HCT116 (cell line): ENCODE data around the gene SLC4A5. TPM values are rescaled to one million over a fixed set of nuclear protein-coding genes. Genes with fewer than 3 reads are reported as not detected.

Experiments used
- ATAC-seq: fragments of 200-7000 bp; cut with Tn5 transposase; 2 replicates; pipeline ENCODE4 v1.9.1; 2020; ENCODE audit warnings: mild to moderate bottlenecking, moderate library complexity
- BruUV-seq: library from RNA; stranded (reverse); fragments of 400-500 nt; replicated peaks from 2 replicates; lab custom pipeline; 2021; lab: Mats Ljungman, UMichigan
- CTCF ChIA-PET: fragments of 300-600 bp; sonication (Branson Sonifier 250); formaldehyde crosslinking; loops from one replicate; lab custom pipeline; 2021; ENCODE audit warnings: antibody characterized with exemption; lab: Charles Lee
- POLR2A ChIA-PET: fragments of 300-600, 350-600 bp; sonication (Branson Sonifier 250); formaldehyde crosslinking; loops from one replicate; lab custom pipeline; 2021; ENCODE audit warnings: antibody characterized with exemption; lab: Charles Lee
- RAD21 ChIA-PET, 2 experiments: fragments of 300-600 bp; sonication (Branson Sonifier 250); formaldehyde crosslinking; loops; one replicate each; lab custom pipeline; 2023; ENCODE audit warnings: low total read pairs in 2 of 2; ENCODE audit not compliant: uncharacterized antibody in 2 of 2, unreplicated experiment in 2 of 2, low non-redundant PET in 1 of 2; lab: Charles Lee
- DNase-seq: peaks from one replicate; pipeline ENCODE4 v3.0.0-alpha.2; 2010; ENCODE audit warnings: low read depth, low spot score
- H2AFZ ChIP-seq: fragments of 200-600 bp; shearing (Covaris generic), sonication (generic); 2 replicates; pipeline ENCODE4 v1.6.1; 2017; ENCODE audit warnings: low read depth, mixed run types, mixed read lengths, antibody characterized with exemption, low read length; ENCODE audit not compliant: poor library complexity, severe bottlenecking
- H3K27ac ChIP-seq: 2 replicates; pipeline ENCODE4 v1.5.1; 2012; ENCODE audit warnings: low read depth, low read length
- H3K27me3 ChIP-seq: fragments of 200-600 bp; sonication (generic); 2 replicates; pipeline ENCODE4 v1.6.1; 2016; ENCODE audit warnings: mixed run types, low read length, mixed read lengths; ENCODE audit not compliant: insufficient read depth
- H3K36me3 ChIP-seq, 2 experiments: fragments of 200-500 bp in 1 of 2; fragments of 200-600 bp in 1 of 2; sonication (Bioruptor generic) in 1 of 2; sonication (generic) in 1 of 2; 2 replicates each; pipeline versions ENCODE4 v1.5.1 to v1.6.1; 2014 to 2016; ENCODE audit warnings: low read length in 2 of 2, inconsistent platforms in 1 of 2, mixed read lengths in 1 of 2, mixed run types in 1 of 2; ENCODE audit not compliant: insufficient read depth in 2 of 2, control insufficient read depth in 1 of 2
- H3K4me1 ChIP-seq, 2 experiments: fragments of 200-600 bp in 1 of 2; sonication (generic) in 1 of 2; 2 replicates each; pipeline versions ENCODE4 v1.5.1 to v1.6.1; 2012 to 2017; ENCODE audit warnings: low read length in 2 of 2, inconsistent platforms in 1 of 2, mild to moderate bottlenecking in 1 of 2, mixed read lengths in 1 of 2, mixed run types in 1 of 2, moderate library complexity in 1 of 2; ENCODE audit not compliant: insufficient read depth in 2 of 2, control insufficient read depth in 1 of 2
- H3K4me2 ChIP-seq: fragments of 200-600 bp; sonication (generic); 2 replicates; pipeline ENCODE4 v1.6.1; 2017; ENCODE audit warnings: mixed run types, low read length, mixed read lengths
- H3K4me3 ChIP-seq, 2 experiments: fragments of 200-600 bp in 1 of 2; sonication (generic) in 1 of 2; replicated peaks in 1 of 2; 2 replicates each; pipeline ENCODE4 v1.5.1; 2011 to 2016; ENCODE audit warnings: low read length in 2 of 2, control low read depth in 1 of 2, low read depth in 1 of 2, mild to moderate bottlenecking in 1 of 2, mixed read lengths in 1 of 2, mixed run types in 1 of 2
- H3K79me2 ChIP-seq: fragments of 200-600 bp; sonication (generic); 2 replicates; pipeline ENCODE4 v1.6.1; 2017; ENCODE audit warnings: mild to moderate bottlenecking, mixed run types, low read length, moderate library complexity, mixed read lengths; ENCODE audit not compliant: insufficient read depth
- H3K9ac ChIP-seq: fragments of 200-600 bp; sonication (generic); 2 replicates; pipeline ENCODE4 v1.6.1; 2016; ENCODE audit warnings: low read length, mixed read lengths
- H3K9me2 ChIP-seq: fragments of 200-600 bp; sonication (generic), shearing (Covaris generic); 2 replicates; pipeline ENCODE4 v1.6.1; 2017; ENCODE audit warnings: mixed run types, mild to moderate bottlenecking, moderate library complexity; ENCODE audit not compliant: insufficient read depth
- H3K9me3 ChIP-seq, 2 experiments: fragments of 200-500 bp in 1 of 2; fragments of 200-600 bp in 1 of 2; sonication (Bioruptor generic) in 1 of 2; sonication (generic) in 1 of 2; 2 replicates each; pipeline ENCODE4 v1.6.1; 2014 to 2017; ENCODE audit warnings: low read length in 2 of 2, mixed read lengths in 2 of 2, inconsistent platforms in 1 of 2, low read depth in 1 of 2, mild to moderate bottlenecking in 1 of 2, mixed run types in 1 of 2, moderate library complexity in 1 of 2; ENCODE audit not compliant: control insufficient read depth in 1 of 2, insufficient read depth in 1 of 2
- H4K20me1 ChIP-seq: fragments of 200-600 bp; sonication (generic), shearing (Covaris generic); 2 replicates; pipeline ENCODE4 v1.6.1; 2017; ENCODE audit warnings: mixed run types, mild to moderate bottlenecking, moderate library complexity; ENCODE audit not compliant: insufficient read depth
- ATF3 ChIP-seq: IDR thresholded peaks from 2 replicates; pipeline ENCODE4 v1.6.1; 2012
- CEBPB ChIP-seq: IDR thresholded peaks from 2 replicates; pipeline ENCODE4 v1.6.1; 2012; ENCODE audit warnings: low read depth
- CTCF ChIP-seq, 3 experiments: fragments of 200-600 bp in 1 of 3; sonication (generic) in 1 of 3; IDR thresholded peaks in 2 of 3; conservative IDR thresholded peaks in 1 of 3; 2 replicates each; pipeline ENCODE4 v1.5.1; 2012 to 2017; ENCODE audit warnings: low read depth in 2 of 3, low read length in 2 of 3, antibody characterized with exemption in 1 of 3, borderline replicate concordance in 1 of 3, control low read depth in 1 of 3, mild to moderate bottlenecking in 1 of 3, mixed read lengths in 1 of 3, mixed run types in 1 of 3, moderate library complexity in 1 of 3; ENCODE audit not compliant: insufficient read depth in 1 of 3
- EGR1 ChIP-seq: IDR thresholded peaks from 2 replicates; pipeline ENCODE4 v1.6.1; 2012; ENCODE audit warnings: low read depth
- ELF1 ChIP-seq: IDR thresholded peaks from 2 replicates; pipeline ENCODE4 v1.6.1; 2012; ENCODE audit warnings: low read depth, borderline replicate concordance
- EZH2 ChIP-seq: fragments of 200-600 bp; sonication (generic); IDR thresholded peaks from 2 replicates; pipeline ENCODE4 v1.6.1; 2017; ENCODE audit warnings: antibody characterized with exemption, mixed run types
- EZH2phosphoT487 ChIP-seq: fragments of 200-600 bp; IDR thresholded peaks from 2 replicates; pipeline ENCODE4 v1.6.1; 2018; ENCODE audit warnings: antibody characterized with exemption, borderline replicate concordance
- JUND ChIP-seq: IDR thresholded peaks from 2 replicates; pipeline ENCODE4 v1.6.1; 2012
- MAX ChIP-seq: IDR thresholded peaks from 2 replicates; pipeline ENCODE4 v1.6.1; 2012
- POLR2A ChIP-seq: IDR thresholded peaks from 2 replicates; pipeline ENCODE4 v1.7.0; 2011; ENCODE audit warnings: borderline replicate concordance; ENCODE audit not compliant: insufficient read depth, insufficient read length; ENCODE audit errors: extremely low read depth
- POLR2AphosphoS5 ChIP-seq: IDR thresholded peaks from 2 replicates; pipeline ENCODE4 v1.6.1; 2011; ENCODE audit warnings: mild to moderate bottlenecking, low read depth, low read length, moderate library complexity
- SIN3A ChIP-seq: IDR thresholded peaks from 2 replicates; pipeline ENCODE4 v1.6.1; 2012; ENCODE audit warnings: low read depth
- SP1 ChIP-seq: IDR thresholded peaks from 2 replicates; pipeline ENCODE4 v1.6.1; 2012; ENCODE audit warnings: low read depth
- SRF ChIP-seq: IDR thresholded peaks from 2 replicates; pipeline ENCODE4 v1.6.1; 2012; ENCODE audit warnings: low read depth
- TCF7L2 ChIP-seq: IDR thresholded peaks from 2 replicates; pipeline ENCODE4 v1.7.0; 2011; ENCODE audit warnings: borderline replicate concordance, inconsistent platforms; ENCODE audit not compliant: insufficient read depth, insufficient read length; ENCODE audit errors: extremely low read depth
- YY1 ChIP-seq: IDR thresholded peaks from 2 replicates; pipeline ENCODE4 v1.6.1; 2011; ENCODE audit warnings: low read length, low read depth, moderate library complexity, mild to moderate bottlenecking; ENCODE audit not compliant: insufficient replicate concordance; ENCODE audit errors: extremely low read depth
- ZFX ChIP-seq: fragments of 450-650 bp; IDR thresholded peaks from 2 replicates; pipeline ENCODE4 v1.6.1; 2017
- intact Hi-C: fragments of 100-400 bp; cut with micrococcal nuclease; formaldehyde crosslinking; loops from 2 replicates; pipeline ENCODE4 v1.10.0; 2022
- total RNA-seq: library from RNA; stranded (reverse); gene quantifications from one replicate; pipeline ENCODE4 v1.2.1, GENCODE V29; 2021; ENCODE audit not compliant: unreplicated experiment

Gene SLC4A5
- total RNA-seq, 1 experiment from 2014 or later = 0.91 TPM

GRCh38 chr2:74292751-74293150 is 50.5 kb downstream of the SLC4A5 start:
- Histone ChIP-seq H3K4me3 (no peak overlapping the region), H3K4me2 (no peak overlapping the region), H3K9me2 (no peaks in the 10 kb centered on the region), H3K9me3 (no peaks in the 10 kb centered on the region), H4K20me1 (no peaks in the 10 kb centered on the region), H3K27me3 (no peaks in the 10 kb centered on the region), H3K79me2 (no peaks in the 10 kb centered on the region), H2AFZ (no peak overlapping the region), H3K9ac (no peak overlapping the region), H3K27ac (no peak overlapping the region), H3K4me1 (no peaks in the 10 kb centered on the region), H3K36me3 (no peaks in the 10 kb centered on the region)
- ATAC-seq (no peak), DNase-seq (no peak)
- TF ChIP-seq CTCF (IDR thresholded peaks at IDR 0.05 in 2 of 3, conservative IDR thresholded peaks at IDR 0.05 in 1 of 3; ENCODE audit: borderline replicate concordance in 1 of 3, insufficient read depth in 1 of 3, low read depth in 2 of 3, low read length in 2 of 3) (no peak), POLR2A (no peak), ZFX (no peak), SP1 (no peak), YY1 (no peak), SIN3A (no peak)
- ChIA-PET POLR2A (no interaction called here), CTCF (no interaction called here), RAD21 (no interaction called here)
- intact Hi-C loops = no loop called here
- BruUV-seq = no TSS peak

- no peak overlapping the region for H3K27ac ChIP-seq
- RAD21 ChIA-PET = no interaction called here
- H3K9ac ChIP-seq = no peak overlapping the region
- H3K4me1 ChIP-seq = no peaks in the 10 kb centered on the region
- H4K20me1 ChIP-seq = no peaks in the 10 kb centered on the region
- CTCF ChIA-PET = no interaction called here
- no peak for ATAC-seq
- no TSS peak for BruUV-seq
- POLR2A ChIA-PET = no interaction called here
- H3K4me2 ChIP-seq = no peak overlapping the region
- no peak overlapping the region for H2AFZ ChIP-seq
- H3K27me3 ChIP-seq = no peaks in the 10 kb centered on the region
- H3K36me3 ChIP-seq = no peaks in the 10 kb centered on the region
- H3K79me2 ChIP-seq = no peaks in the 10 kb centered on the region
- TF ChIP-seq POLR2AphosphoS5 (no peak), MAX (no peak), ATF3 (no peak), EGR1 (no peak), CEBPB (no peak), JUND (no peak), SRF (no peak), EZH2 (no peak), EZH2phosphoT487 (no peak), CTCF (IDR thresholded peaks at IDR 0.05 in 2 of 3, conservative IDR thresholded peaks at IDR 0.05 in 1 of 3; ENCODE audit: borderline replicate concordance in 1 of 3, insufficient read depth in 1 of 3, low read depth in 2 of 3, low read length in 2 of 3) (no peak), TCF7L2 (no peak), ELF1 (no peak)
- TF ChIP-seq, all 23 proteins: peak for 0
- no peak for DNase-seq
- Histone ChIP-seq H3K9me3 (no peaks in the 10 kb centered on the region), H3K9me2 (no peaks in the 10 kb centered on the region), H3K4me3 (no peak overlapping the region)
- intact Hi-C loops = no loop called here
Observed at GRCh38 chr2:74291886-74292621, 51.2 kb downstream of the SLC4A5 start.
